Esophagus (tissue), 2 donors: ENCODE data around the gene UTRN. TPM values are rescaled to one million over a fixed set of nuclear protein-coding genes. Genes with fewer than 3 reads are reported as not detected.

Source experiments
- H3K27ac ChIP-seq, 2 donors: one replicate each; pipeline ENCODE4 v1.5.1; 2013; ENCODE audit warnings: low read depth in 2 of 2, mild to moderate bottlenecking in 2 of 2, inconsistent platforms in 1 of 2, low read length in 1 of 2, moderate library complexity in 1 of 2
- H3K27me3 ChIP-seq, 2 donors: one replicate each; pipeline ENCODE4 v1.6.1; 2013; ENCODE audit warnings: low read length in 2 of 2, control low read depth in 1 of 2, mild to moderate bottlenecking in 1 of 2; ENCODE audit not compliant: insufficient read depth in 2 of 2, control insufficient read depth in 1 of 2
- H3K36me3 ChIP-seq, 2 donors: one replicate each; pipeline ENCODE4 v1.6.1; 2013; ENCODE audit warnings: low read length in 1 of 2; ENCODE audit not compliant: control insufficient read depth in 2 of 2, insufficient read depth in 2 of 2
- H3K4me1 ChIP-seq, 2 donors: one replicate each; pipeline ENCODE4 v1.6.1; 2013; ENCODE audit warnings: low read length in 1 of 2; ENCODE audit not compliant: control insufficient read depth in 2 of 2, insufficient read depth in 2 of 2
- H3K4me3 ChIP-seq, 2 donors: one replicate each; pipeline ENCODE4 v1.5.1; 2013; ENCODE audit warnings: low read length in 2 of 2, mild to moderate bottlenecking in 2 of 2, low read depth in 1 of 2, moderate library complexity in 1 of 2
- H3K9me3 ChIP-seq, 2 donors: one replicate each; pipeline ENCODE4 v1.6.1; 2013; ENCODE audit warnings: mild to moderate bottlenecking in 2 of 2, low read depth in 1 of 2, low read length in 1 of 2, moderate library complexity in 1 of 2; ENCODE audit not compliant: control insufficient read depth in 2 of 2, insufficient read depth in 1 of 2
- WGBS, 2 donors: extraction: QIAGEN DNeasy Blood & Tissue Kit; methylation state at CpG; one replicate each; pipeline ENCODE4 v1.1.7; 2013; 5-methylcytosine and 5-hydroxymethylcytosine counted together
- polyA plus RNA-seq, 2 donors: library from polyadenylated mRNA; stranded (reverse); fragments of 200-250 nt; gene quantifications; one replicate each; pipeline ENCODE4 v1.2.3, GENCODE V29; 2013
- donor health status: healthy with polysubstance abuse.
- donor health status: Bipolar disorder and iron deficiency.

The UTRN gene
- polyA plus RNA-seq, 2 donors = 9.3 to 9.8 TPM

DNA sequence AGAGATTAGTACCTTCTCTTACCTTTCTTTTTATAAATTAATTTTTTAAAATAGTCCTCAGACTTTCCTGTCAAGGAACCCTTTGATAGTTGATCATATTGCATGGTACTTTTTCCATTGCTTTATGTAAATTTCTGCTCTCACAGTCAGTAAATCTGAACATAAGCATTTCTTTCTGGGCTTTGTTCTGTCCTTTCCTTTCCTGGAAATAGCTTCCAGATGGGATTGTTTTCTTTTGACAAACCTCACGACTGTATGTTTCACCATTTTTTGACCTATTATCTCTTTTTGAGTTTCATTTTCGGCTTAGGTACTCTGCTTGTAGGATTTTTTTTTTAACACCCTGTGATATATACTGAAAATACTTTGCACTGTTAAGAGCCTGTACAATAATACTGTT, 32.6 kb downstream of the UTRN start:
- no peaks in the 10 kb centered on the region for H3K36me3 ChIP-seq
- WGBS, 2 donors = 58 to 59% methylated on average over 2 of the region's 2 CpGs
- no peaks in the 10 kb centered on the region for H3K4me1 ChIP-seq
- H3K4me3 ChIP-seq = no peak overlapping the region
- H3K27me3 ChIP-seq = no peaks in the 10 kb centered on the region
- no peak overlapping the region for H3K27ac ChIP-seq
- no peaks in the 10 kb centered on the region for H3K9me3 ChIP-seq

DNA sequence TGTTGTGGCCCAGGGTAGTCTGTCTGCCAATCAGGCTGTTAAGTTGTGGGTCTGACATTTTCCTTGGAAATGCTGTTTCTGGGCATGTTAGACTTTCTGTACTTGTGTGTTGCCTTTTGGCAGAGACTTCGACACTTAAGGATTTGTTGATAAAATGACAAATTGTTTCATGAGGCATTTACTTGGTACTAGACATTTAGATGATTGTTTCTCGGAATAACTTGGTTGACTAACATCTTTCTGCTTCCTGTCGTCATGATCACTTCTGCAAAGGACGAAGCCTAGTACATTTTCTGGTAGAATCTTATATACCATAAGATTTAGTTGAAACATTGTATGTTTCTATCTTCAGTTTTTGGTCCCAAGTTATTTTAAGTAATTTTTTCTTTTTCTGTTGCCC, 34.1 kb downstream of the UTRN start:
- no peaks in the 10 kb centered on the region for H3K4me1 ChIP-seq
- no peak overlapping the region for H3K4me3 ChIP-seq
- H3K27me3 ChIP-seq = no peaks in the 10 kb centered on the region
- H3K27ac ChIP-seq = no peak overlapping the region
- WGBS, 2 donors = 66 to 77% methylated on average over 4 of the region's 4 CpGs
- H3K36me3 ChIP-seq = no peaks in the 10 kb centered on the region
- no peaks in the 10 kb centered on the region for H3K9me3 ChIP-seq

- Histone ChIP-seq H3K27me3 (no peaks in the 10 kb centered on the region), H3K4me1 (no peaks in the 10 kb centered on the region), H3K4me3 (no peak overlapping the region), H3K36me3 (no peaks in the 10 kb centered on the region), H3K27ac (no peak overlapping the region), H3K9me3 (no peaks in the 10 kb centered on the region)
- WGBS, 2 donors = 58 to 66% methylated on average over 5 of the region's 5 CpGs
These were observed 35.6 kb downstream of the UTRN start for GRCh38 chr6:144320741-144321140.

GRCh38 chr6:144321839-144322591, 36.9 kb downstream of the UTRN start:
- H3K4me3 ChIP-seq = no peak overlapping the region
- H3K27ac ChIP-seq = no peak overlapping the region
- H3K36me3 ChIP-seq = no peaks in the 10 kb centered on the region
- no peaks in the 10 kb centered on the region for H3K27me3 ChIP-seq
- no peaks in the 10 kb centered on the region for H3K4me1 ChIP-seq
- H3K9me3 ChIP-seq = no peaks in the 10 kb centered on the region
- WGBS, 2 donors = 95% methylated on average over 12 of the region's 12 CpGs

DNA sequence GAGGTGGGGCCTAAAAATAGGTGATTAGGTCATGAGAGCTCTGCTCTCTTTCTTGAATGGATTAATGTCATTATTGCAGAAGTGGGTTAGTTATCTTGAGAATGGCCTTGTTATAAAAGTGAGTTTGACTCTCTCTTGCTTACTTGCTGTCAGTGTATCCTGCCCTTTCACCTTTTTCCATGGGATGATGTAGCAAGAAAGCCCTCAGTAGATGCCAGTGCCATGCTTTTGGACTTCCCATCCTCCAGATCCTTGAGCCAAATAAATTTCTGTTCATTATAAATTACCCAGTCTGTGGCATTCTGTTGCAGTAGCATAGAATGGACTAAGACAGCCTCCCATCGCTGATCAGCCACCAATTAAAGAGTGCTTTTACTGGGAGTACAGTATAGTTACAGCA, 40.1 kb downstream of the UTRN start:
- no peaks in the 10 kb centered on the region for H3K4me1 ChIP-seq
- WGBS, 2 donors = 97 to 98% methylated on average over 1 of the region's 1 CpG

DNA sequence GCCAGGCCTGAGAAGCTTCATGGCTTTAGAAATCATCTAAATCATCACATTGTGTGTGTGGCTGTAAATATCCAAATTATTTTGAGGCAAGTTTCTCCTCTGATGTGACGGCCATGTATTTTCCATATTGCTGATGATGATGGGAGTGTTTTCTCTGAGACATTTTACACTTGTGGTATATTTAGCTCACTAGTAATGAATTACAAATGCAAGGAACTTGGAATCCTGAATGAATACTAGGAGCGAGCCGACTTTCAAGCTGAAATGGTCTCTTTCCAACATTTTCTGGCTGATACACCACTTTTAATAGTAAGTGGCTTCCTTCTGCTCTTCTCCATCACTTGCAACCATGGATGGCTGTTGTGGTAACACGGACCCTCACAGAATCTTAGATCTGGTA, 41.3 kb downstream of the UTRN start:
- no peaks in the 10 kb centered on the region for H3K4me1 ChIP-seq
- WGBS, 2 donors = 81 to 83% methylated on average over 4 of the region's 4 CpGs
- peak overlapping the region in 1 of 2 donors; percentile 9 for H3K27ac ChIP-seq
- no peaks in the 10 kb centered on the region for H3K36me3 ChIP-seq
- H3K27me3 ChIP-seq = no peaks in the 10 kb centered on the region
- no peaks in the 10 kb centered on the region for H3K9me3 ChIP-seq
- H3K4me3 ChIP-seq = no peak overlapping the region

More for the DNA sequence above, 40.1 kb downstream of the UTRN start:
- H3K27ac ChIP-seq = no peak overlapping the region
- no peak overlapping the region for H3K4me3 ChIP-seq
- H3K9me3 ChIP-seq = no peaks in the 10 kb centered on the region
- H3K36me3 ChIP-seq = no peaks in the 10 kb centered on the region
- no peaks in the 10 kb centered on the region for H3K27me3 ChIP-seq

DNA sequence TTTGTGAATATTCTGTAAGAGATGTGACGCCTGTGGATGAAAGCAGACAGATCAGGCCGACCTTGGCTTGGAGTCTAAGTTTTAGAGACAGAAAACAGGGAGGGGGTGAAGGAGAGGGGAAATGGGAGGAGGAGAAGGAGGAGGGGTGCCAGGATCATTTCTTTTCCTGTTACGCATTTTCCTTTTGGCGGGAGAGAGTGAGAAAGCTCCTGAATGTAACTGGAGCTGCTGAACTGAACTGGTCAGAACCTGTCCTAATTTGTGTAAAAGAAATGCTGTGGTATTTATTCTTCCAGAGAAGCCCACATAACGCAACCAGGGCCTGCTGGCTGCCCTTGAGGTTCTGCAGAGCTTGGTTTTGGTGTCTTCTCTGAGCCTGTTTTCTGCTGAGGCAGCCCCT, 41.9 kb downstream of the UTRN start:
- peaks cover 0 to 1% of the 10 kb centered on the region in 2 donors for H3K4me1 ChIP-seq
- no peaks in the 10 kb centered on the region for H3K9me3 ChIP-seq
- no peaks in the 10 kb centered on the region for H3K27me3 ChIP-seq
- 43 to 55% methylated on average over 5 of the region's 5 CpGs for WGBS, 2 donors
- no peak overlapping the region for H3K4me3 ChIP-seq
- H3K36me3 ChIP-seq = no peaks in the 10 kb centered on the region
- peak overlapping the region; percentile 40 to 56 for H3K27ac ChIP-seq

- Histone ChIP-seq H3K27me3 (no peaks in the 10 kb centered on the region), H3K4me1 (peaks cover 3 to 7% of the 10 kb centered on the region in 2 donors), H3K36me3 (no peaks in the 10 kb centered on the region), H3K4me3 (peak overlapping the region; percentile 50 to 51), H3K9me3 (no peaks in the 10 kb centered on the region), H3K27ac (peak overlapping the region; percentile 41 to 69)
- 45 to 46% methylated on average over 10 of the region's 10 CpGs for WGBS, 2 donors
These were observed 45.2 kb downstream of the UTRN start for GRCh38 chr6:144330017-144330987.

DNA sequence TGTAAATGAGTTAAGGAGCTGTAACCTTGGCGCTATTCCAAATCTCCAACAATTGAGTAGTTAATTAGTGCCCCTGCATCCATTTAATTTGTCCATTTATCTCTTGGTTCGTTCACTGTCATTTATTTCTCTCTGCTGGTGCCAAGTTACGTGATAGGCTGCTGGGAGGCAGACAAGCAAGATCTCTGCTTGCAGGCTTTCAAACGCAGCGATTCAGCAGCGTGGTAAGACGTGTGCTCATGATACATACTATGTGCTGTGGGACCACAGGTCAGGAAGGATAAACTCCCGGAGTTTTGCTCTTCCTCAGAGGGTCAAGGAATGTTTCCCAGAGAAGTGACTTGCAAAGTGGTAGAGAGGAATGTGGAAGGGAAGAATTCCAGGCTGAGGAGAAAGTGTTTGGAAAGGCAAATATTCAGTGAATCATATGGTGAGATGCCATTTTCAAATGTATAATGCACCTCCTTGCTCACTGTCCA, 46.4 kb downstream of the UTRN start:
- H3K27me3 ChIP-seq = no peaks in the 10 kb centered on the region
- H3K27ac ChIP-seq = peak overlapping the region in 1 of 2 donors; percentile 35
- peak overlapping the region in 1 of 2 donors; percentile 50 for H3K4me3 ChIP-seq
- WGBS, 2 donors = 40 to 59% methylated on average over 8 of the region's 8 CpGs
- no peaks in the 10 kb centered on the region for H3K9me3 ChIP-seq
- H3K36me3 ChIP-seq = no peaks in the 10 kb centered on the region
- peaks cover 4 to 13% of the 10 kb centered on the region in 2 donors for H3K4me1 ChIP-seq
